GM20431 (cell line): ENCODE measurements around the gene IL1A.

ENCODE experiments used
- in situ Hi-C: fragments of 300-500 bp; cut with MseI, MboI; formaldehyde crosslinking; loops from one replicate; pipeline ENCODE4 v1.15.0; 2020; ENCODE audit warnings: low sequenced_read_pairs; ENCODE audit not compliant: unreplicated experiment

The IL1A gene

DNA sequence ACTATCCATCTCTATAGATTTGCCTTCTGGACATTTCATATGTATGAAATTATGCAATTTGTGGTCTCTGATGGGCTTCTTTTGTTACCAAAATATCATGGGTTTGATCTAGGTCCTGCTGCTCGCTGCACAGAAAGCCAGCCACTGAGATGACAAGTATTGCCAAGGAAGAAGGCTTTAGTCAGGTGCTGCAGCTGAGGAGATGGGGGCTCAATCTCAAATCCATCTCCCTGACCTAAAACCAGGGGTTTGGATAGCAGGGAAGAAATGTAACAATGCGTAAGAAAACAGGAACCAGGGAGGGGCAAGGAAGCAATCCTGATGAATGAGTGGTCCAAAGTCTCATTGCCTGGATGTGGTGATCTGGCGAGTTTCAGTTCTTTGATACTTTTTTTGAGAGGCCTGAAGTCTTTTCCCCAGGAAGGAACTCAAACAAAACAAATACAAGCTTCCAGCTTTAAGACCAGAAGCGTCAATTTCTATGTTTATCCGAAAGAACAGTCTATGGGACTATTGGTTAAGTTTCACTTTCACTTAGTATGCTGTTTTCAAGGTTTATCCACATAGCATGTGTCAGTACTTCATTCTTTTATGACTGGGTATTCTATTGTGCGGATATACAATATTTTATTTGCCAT, 16.5 kb downstream of the IL1A start:
- in situ Hi-C loops, result no loop called here

GRCh38 chr2:112765251-112765650, 19.0 kb downstream of the IL1A start:
- in situ Hi-C loops, result no loop called here

GRCh38 chr2:112764071-112765044, 19.9 kb downstream of the IL1A start, which contains the start of gene CKAP2L:
Gene CKAP2L, minus strand, starts transcription at chr2:112764609. Its CDS starts 11 bp downstream, at chr2:112764598.
- in situ Hi-C loops, result no loop called here

GRCh38 chr2:112762276-112762675, 22.0 kb downstream of the IL1A start:
- in situ Hi-C loops, result no loop called here

- in situ Hi-C loops, result no loop called here
Observed at GRCh38 chr2:112760149-112760548, 24.1 kb downstream of the IL1A start.

- in situ Hi-C loops, result loop anchor here (10.0 kb wide), 1 partner anchor 126 kb away; no protein-coding TSS in a partner anchor
Observed at GRCh38 chr2:112758711-112759110, 25.6 kb downstream of the IL1A start.

GRCh38 chr2:112757265-112757664, 27.0 kb downstream of the IL1A start:
- in situ Hi-C loops, result loop anchor here (10.0 kb wide), 1 partner anchor 128 kb away; no protein-coding TSS in a partner anchor

GRCh38 chr2:112756207-112756606, 28.1 kb downstream of the IL1A start:
- in situ Hi-C loops, result loop anchor here (10.0 kb wide), 1 partner anchor 129 kb away; no protein-coding TSS in a partner anchor

DNA sequence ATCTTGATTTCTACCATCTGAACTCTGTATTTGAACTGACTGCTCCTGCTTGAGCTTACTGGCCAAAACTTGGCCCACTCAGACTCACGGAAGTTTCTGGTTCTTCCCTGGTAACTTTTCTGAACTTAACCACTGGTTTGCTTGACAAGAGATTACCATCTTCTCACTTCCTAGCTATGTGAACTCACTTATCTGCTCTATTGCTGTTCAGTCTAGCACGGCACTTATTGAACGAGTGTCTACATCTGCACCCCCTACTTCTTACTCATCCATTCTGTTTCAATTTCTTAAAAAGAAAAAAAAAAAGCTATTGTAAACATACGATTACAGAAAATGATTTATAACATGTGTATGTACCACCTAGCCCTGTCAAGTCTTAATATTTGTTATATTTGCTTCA, 28.8 kb downstream of the IL1A start:
- in situ Hi-C loops, result loop anchor here (10.0 kb wide), 1 partner anchor 129 kb away; no protein-coding TSS in a partner anchor

- in situ Hi-C loops, result loop anchor here (10.0 kb wide), 1 partner anchor 130 kb away; no protein-coding TSS in a partner anchor
Observed at GRCh38 chr2:112754564-112754963, 29.7 kb downstream of the IL1A start.

GRCh38 chr2:112752667-112753066, 31.6 kb downstream of the IL1A start:
- in situ Hi-C loops, result loop anchor here (10.0 kb wide), 1 partner anchor 132 kb away; no protein-coding TSS in a partner anchor

- in situ Hi-C loops, result loop anchor here (10.0 kb wide), 1 partner anchor 133 kb away; no protein-coding TSS in a partner anchor
Observed at GRCh38 chr2:112751451-112752197, 32.7 kb downstream of the IL1A start.

DNA sequence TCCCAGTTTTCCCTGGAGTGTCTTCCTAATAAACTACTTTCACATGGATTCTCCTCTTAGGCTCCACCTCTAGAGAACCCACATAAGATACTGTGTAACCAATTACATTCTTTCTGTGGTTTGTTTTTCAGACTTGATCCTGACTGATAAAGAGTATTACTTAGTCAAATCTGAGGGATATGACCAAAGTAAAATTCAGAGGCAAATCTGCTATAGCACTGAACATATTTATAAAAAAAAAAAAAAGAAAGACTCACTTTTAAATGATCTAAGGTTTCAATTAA, 33.8 kb downstream of the IL1A start:
- in situ Hi-C loops, result loop anchor here (10.0 kb wide), 1 partner anchor 134 kb away; no protein-coding TSS in a partner anchor

DNA sequence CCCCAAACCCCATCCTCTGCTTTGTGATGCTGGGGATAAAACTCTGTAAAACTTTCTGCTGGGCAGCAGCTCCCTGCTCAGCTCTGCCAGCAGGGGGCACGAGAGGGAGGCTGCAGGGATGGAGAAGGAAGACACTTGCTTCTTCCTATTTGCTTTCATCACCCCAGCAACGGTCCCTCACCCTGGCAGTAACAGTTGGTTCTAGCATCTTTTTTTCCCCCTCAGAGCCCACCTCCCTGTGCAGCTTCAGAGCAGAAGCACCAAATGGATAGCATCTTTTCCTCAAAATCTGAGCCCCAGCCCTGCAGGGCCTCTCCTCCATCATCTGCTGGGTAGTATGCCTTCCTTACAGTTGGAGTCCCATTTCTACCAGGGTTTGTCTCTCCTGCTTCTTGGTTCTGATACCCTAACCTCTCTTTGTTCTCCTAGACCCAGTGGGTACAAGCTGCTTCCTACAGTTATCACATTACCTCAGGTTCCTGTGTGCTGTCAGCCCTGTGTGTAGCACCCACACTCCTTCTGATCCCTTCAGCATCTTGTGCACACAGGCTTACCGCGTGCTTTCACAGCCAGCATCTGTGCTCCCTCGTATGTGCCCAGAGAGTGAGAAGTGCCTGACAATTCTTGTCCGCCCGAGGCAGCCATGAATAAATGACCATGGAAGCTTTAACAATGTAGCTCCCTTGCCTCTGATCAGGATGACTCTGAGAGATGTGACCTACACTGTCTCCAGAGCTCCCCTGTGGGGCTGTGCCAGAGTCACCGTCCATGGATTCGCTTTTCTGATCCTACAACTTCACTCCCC, 34.3 kb downstream of the IL1A start:
- in situ Hi-C loops, result loop anchor here (10.0 kb wide), 1 partner anchor 135 kb away; no protein-coding TSS in a partner anchor

GRCh38 chr2:112740527-112740926, 43.8 kb downstream of the IL1A start:
- in situ Hi-C loops, result no loop called here

DNA sequence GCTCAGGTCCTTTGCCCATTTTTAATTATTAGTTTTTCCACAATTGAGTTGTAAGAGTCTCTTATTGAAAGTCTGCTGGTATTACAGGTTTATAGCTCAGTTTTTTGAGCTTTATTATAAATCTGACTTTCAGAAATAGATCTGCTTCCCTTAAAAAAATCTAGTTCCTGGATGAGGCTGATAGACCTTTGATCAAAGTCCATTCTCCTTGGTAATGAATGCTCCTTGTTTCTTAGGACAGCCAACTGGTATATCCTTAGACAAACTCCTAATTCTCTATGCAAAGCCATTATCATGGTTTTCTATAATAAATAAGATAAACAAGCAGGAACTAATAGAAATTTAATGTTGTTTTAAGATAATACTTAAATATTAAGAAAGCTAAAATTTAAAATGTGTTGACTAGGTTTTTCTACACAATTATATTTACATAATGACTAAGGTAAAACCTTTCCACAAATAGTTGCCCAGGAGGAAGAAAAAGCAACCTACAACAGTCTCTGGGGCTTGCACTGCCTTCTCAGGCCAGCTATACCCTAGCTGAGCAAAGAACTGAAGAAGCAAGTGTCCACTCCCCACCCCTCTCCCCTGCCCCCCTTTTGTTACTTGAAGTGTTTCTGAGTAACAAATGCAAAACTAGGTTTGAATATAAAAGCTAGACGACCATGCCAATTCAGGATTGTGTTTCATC, 46.6 kb downstream of the IL1A start:
- in situ Hi-C loops, result no loop called here

GRCh38 chr2:112733871-112734270, 50.4 kb downstream of the IL1A start:
- in situ Hi-C loops, result no loop called here

DNA sequence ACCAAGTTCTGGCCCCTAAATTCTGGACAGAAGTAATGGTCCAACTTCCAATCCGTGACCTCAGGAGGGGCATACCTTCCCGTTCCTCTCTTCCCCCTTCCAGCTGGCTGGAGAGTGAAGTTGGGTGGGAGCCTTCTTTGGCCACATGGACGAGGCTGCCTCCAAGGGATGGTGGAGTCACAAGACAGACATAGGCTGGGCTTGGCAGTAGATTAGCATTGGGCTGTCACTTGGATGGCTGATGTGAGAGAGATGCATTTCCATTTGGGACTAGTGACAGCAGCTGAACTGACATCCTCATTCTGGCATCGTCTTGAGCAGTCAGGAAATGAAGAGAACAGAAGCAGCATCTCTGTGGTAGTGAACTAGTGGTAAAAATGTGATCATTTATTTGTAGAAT, 50.8 kb downstream of the IL1A start:
- in situ Hi-C loops, result no loop called here

DNA sequence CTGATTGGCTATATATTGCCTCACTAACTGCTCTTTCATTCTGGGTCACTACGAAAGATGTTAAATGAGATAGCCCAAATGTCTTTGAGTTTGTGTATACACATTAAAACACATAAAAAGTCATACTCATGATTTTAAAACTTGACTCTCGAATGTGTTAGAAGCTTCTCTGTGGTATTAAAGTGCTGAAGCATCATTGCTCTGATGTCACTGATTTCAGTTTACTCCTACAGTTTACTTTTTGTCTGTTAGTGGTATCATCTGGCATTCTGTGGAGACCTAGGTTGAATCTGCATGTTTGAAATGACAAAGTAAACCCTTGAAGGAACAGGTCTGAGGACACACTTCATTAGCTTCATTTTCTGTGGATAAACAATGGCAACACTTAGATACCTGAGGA, 52.8 kb downstream of the IL1A start:
- in situ Hi-C loops, result no loop called here
